Left lung (tissue), 10 donors: ENCODE data around the gene ALMS1. TPM values are rescaled to one million over a fixed set of nuclear protein-coding genes. Genes with fewer than 3 reads are reported as not detected.
A peak's percentile ranks its signal among the peaks of the same experiment; 100 is the strongest.
"Not testable (repeated sequence)": the region's sequence is repeated elsewhere in the genome, so short reads cannot be mapped to it uniquely, and the experiment has no call there.

Source experiments
- ATAC-seq: fragments of 200-7000 bp; cut with Tn5 transposase; one replicate; pipeline ENCODE4 v1.9.1; 2020; ENCODE audit warnings: moderate library complexity
- DNase-seq, 4 donors: peaks; one replicate each; pipeline ENCODE4 v3.0.0-alpha.2; 2013 to 2020
- H3K27ac ChIP-seq, 2 donors: fragments of 200-600 bp; sonication (generic) in 1 of 2; one replicate each; pipeline versions ENCODE4 v1.5.0 to v1.8.0; 2020 to 2021
- H3K27me3 ChIP-seq, 2 donors: fragments of 200-600 bp; sonication (generic) in 1 of 2; one replicate each; pipeline versions ENCODE4 v1.5.0 to v1.8.0; 2020 to 2021
- H3K36me3 ChIP-seq, 2 donors: fragments of 200-600 bp; sonication (generic) in 1 of 2; one replicate each; pipeline versions ENCODE4 v1.5.0 to v1.8.0; 2020 to 2021
- H3K4me1 ChIP-seq, 2 donors: fragments of 200-600 bp; one replicate each; pipeline ENCODE4 v1.8.0; 2021
- H3K4me3 ChIP-seq, 2 donors: fragments of 200-600 bp; sonication (generic) in 1 of 2; one replicate each; pipeline versions ENCODE4 v1.5.0 to v1.8.0; 2020 to 2021; ENCODE audit warnings: mild to moderate bottlenecking in 1 of 2
- H3K9me3 ChIP-seq, 2 donors: fragments of 200-600 bp; sonication (generic) in 1 of 2; one replicate each; pipeline versions ENCODE4 v1.5.0 to v1.8.0; 2020 to 2021
- CTCF ChIP-seq, 2 donors: fragments of 200-600 bp; sonication (generic) in 1 of 2; IDR thresholded peaks; one replicate each; pipeline versions ENCODE4 v1.5.0 to v1.8.0; 2021; ENCODE audit warnings: antibody characterized with exemption in 2 of 2
- intact Hi-C, 2 donors: fragments of 100-400 bp; cut with DNase I; formaldehyde crosslinking; loops; one replicate each; pipeline versions ENCODE4 v1.11.2 to v1.14.2; 2022
- polyA plus RNA-seq, 6 donors: library from polyadenylated mRNA; unstranded; fragments of 120-200 nt; gene quantifications; one replicate each; pipeline ENCODE4 v1.2.1, GENCODE V29; 2013; ENCODE audit not compliant: insufficient read length in 6 of 6
- total RNA-seq, 2 donors: library from RNA; stranded (reverse); fragmentation: NEBNext Ultra II Directional; extraction: Animal tissue kit (Norgen Biotek cat#: 25700); gene quantifications; one replicate each; pipeline ENCODE4 v1.2.1, GENCODE V29; 2021
- donor health status: DM: no; HTN: yes; CAD: no.
- donor health status: DM: no; HTN: no; CAD: no.

ALMS1 gene
- total and polyA plus RNA-seq, 8 donors: 16.4 to 46.0 (median 39.7) TPM

- intact Hi-C loops, H3K9me3 ChIP-seq, H3K4me1 ChIP-seq, H3K27me3 ChIP-seq, H3K27ac ChIP-seq, H3K36me3 ChIP-seq, DNase-seq, H3K4me3 ChIP-seq: not testable (repeated sequence)
- peak; percentile 46 to 66 for TF ChIP-seq CTCF (IDR thresholded peaks at IDR 0.05)
- peak; percentile 82 for ATAC-seq
Measured at GRCh38 chr2:73630662-73631266, 245.1 kb downstream of the ALMS1 start.

GRCh38 chr2:73636977-73637376, 251.3 kb downstream of the ALMS1 start:
- H3K36me3 ChIP-seq, intact Hi-C loops, ATAC-seq: not testable (repeated sequence)

GRCh38 chr2:73638429-73638828, 252.8 kb downstream of the ALMS1 start:
- no peaks in the 10 kb centered on the region for H3K4me1 ChIP-seq
- H3K9me3 ChIP-seq: no peaks in the 10 kb centered on the region
- intact Hi-C loops: no loop called here
- TF ChIP-seq CTCF (IDR thresholded peaks at IDR 0.05): no peak
- no peak overlapping the region for H3K4me3 ChIP-seq
- no peaks in the 10 kb centered on the region for H3K27me3 ChIP-seq
- no peak for DNase-seq
- H3K36me3 ChIP-seq: no peaks in the 10 kb centered on the region
- H3K27ac ChIP-seq: no peak overlapping the region
- ATAC-seq: no peak

More at GRCh38 chr2:73636977-73637376, 251.3 kb downstream of the ALMS1 start:
- not testable (repeated sequence) for DNase-seq, H3K4me1 ChIP-seq, H3K27me3 ChIP-seq, H3K27ac ChIP-seq, H3K4me3 ChIP-seq, H3K9me3 ChIP-seq

- ATAC-seq (peak; percentile 68), DNase-seq (peak in 2 of 4 donors; percentile 39 to 80)
- intact Hi-C loops: no loop called here
- Histone ChIP-seq H3K36me3 (no peaks in the 10 kb centered on the region), H3K4me3 (no peak overlapping the region), H3K9me3 (no peaks in the 10 kb centered on the region), H3K27me3 (no peaks in the 10 kb centered on the region), H3K4me1 (no peaks in the 10 kb centered on the region), H3K27ac (no peak overlapping the region)
- no peak for TF ChIP-seq CTCF (IDR thresholded peaks at IDR 0.05)
Measured at GRCh38 chr2:73640511-73640911, 254.9 kb downstream of the ALMS1 start.

- no peak for TF ChIP-seq CTCF (IDR thresholded peaks at IDR 0.05)
- ATAC-seq: no peak
- Histone ChIP-seq H3K4me3 (no peak overlapping the region), H3K36me3 (no peaks in the 10 kb centered on the region), H3K4me1 (no peaks in the 10 kb centered on the region), H3K27me3 (no peaks in the 10 kb centered on the region), H3K27ac (no peak overlapping the region), H3K9me3 (no peaks in the 10 kb centered on the region)
- intact Hi-C loops: no loop called here
- DNase-seq: no peak
Measured at GRCh38 chr2:73640946-73641766, 255.5 kb downstream of the ALMS1 start.
